IPS DF 19.7 (cell line): ENCODE data around the gene UBAP1L.
"Not testable (repeated sequence)": the region's sequence is repeated elsewhere in the genome, so short reads cannot be mapped to it uniquely, and the experiment has no call there.

Source experiments
- DNase-seq: peaks from one replicate; pipeline ENCODE4 v3.0.0-alpha.2; 2013; ENCODE audit warnings: low read depth, low spot score

The UBAP1L gene

GRCh38 chr15:65084500-65085206 lies 30.3 kb downstream of the UBAP1L start:
- DNase-seq, result no peak

DNA sequence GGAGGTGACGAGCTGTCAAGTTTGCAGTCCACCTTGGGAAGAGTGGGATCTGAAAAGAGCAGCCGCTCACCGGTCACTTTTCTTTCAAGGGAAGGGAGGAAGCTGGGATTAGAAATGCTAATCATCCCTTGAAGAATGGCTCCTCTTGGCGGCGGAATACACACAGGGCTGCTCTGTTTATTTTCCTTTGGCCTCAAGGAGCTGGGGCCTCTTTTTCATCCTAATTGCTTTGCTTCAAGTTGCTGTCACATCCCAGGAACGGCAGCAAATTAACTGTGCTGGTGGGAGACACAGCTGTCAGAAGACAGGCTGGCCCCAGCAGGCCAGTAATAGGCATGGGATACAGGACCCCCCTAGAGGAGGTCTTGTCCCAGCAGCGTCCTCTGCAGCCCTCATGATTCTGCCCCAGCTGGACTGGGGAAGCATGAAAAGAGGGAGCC lies 31.7 kb downstream of the UBAP1L start:
- no peak for DNase-seq

DNA sequence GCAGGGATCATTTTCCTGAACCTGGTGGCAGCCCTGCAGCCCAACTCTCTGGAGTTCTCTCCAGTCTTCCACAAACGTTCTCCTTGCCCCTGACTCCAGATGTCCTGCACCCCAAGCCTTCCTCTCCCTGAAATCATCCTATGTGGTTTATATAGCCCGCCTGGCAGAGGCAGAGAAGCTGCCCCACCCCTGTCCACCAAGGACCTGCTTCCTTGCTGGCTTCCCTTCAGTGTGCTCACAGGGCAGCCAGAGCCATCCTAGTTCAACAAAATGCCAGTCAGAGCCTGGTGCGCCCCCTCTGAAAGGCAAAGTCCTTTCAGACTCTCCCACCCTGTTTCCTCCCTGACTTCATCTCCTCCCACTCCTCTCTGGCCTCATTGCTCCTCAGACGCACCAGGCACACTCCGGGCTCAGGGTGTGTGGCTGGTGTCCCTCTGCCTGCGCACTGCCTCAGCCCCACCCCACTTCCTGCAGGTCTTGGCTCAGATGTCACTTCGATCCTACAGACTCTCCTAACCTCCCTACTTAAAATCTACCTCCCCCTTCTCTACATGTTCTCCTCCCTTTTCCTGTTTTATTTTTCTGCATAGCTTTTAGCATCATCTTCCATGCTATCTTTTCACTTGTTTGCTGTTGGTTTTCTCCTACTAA lies 32.6 kb downstream of the UBAP1L start:
- no peak for DNase-seq

- no peak for DNase-seq
Measured at GRCh38 chr15:65081758-65082157, 33.2 kb downstream of the UBAP1L start.

GRCh38 chr15:65081270-65081669 lies 33.7 kb downstream of the UBAP1L start:
- DNase-seq, result no peak

DNA sequence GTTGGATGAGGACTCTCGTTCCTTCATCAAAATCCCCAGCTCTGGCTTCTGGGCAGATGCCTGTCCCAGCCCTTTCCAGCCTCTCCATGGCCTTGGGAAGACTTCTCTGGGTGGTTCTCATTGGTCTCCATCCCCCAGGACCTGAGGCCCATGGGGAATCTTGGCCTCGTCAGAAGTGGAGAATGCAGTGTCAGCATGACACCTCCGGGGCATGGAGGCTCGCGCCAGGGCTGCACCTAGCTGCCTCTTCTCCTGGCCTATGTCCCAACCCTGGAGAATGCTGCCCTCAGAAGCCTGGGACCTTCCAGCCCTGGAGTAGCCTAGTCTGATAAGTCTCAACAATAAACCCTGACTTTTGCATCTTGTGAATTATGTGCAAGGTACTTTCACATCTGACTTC lies 35.4 kb downstream of the UBAP1L start:
- no peak for DNase-seq

- peak; percentile 76 for DNase-seq
Measured at GRCh38 chr15:65077981-65078352, 37.0 kb downstream of the UBAP1L start.

DNA sequence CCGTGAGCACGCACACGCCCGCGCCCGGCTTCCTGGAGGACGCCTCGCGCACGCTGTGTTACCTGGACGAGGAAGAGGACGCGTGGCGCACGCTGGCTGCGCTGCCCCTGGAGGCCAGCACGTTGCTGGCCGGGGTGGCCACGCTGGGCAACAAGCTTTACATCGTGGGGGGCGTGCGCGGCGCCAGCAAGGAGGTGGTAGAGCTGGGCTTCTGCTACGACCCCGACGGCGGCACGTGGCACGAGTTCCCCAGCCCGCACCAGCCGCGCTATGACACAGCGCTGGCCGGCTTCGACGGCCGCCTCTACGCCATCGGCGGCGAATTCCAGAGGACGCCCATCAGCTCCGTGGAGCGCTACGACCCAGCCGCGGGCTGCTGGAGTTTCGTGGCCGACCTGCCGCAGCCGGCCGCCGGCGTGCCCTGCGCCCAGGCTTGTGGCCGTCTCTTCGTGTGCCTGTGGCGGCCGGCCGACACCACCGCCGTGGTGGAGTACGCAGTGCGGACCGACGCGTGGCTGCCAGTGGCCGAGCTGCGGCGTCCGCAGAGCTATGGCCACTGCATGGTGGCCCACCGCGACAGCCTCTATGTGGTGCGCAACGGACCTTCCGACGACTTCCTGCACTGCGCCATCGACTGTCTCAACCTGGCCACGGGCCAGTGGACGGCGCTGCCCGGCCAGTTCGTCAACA lies 37.6 kb downstream of the UBAP1L start:
- no peak for DNase-seq

DNA sequence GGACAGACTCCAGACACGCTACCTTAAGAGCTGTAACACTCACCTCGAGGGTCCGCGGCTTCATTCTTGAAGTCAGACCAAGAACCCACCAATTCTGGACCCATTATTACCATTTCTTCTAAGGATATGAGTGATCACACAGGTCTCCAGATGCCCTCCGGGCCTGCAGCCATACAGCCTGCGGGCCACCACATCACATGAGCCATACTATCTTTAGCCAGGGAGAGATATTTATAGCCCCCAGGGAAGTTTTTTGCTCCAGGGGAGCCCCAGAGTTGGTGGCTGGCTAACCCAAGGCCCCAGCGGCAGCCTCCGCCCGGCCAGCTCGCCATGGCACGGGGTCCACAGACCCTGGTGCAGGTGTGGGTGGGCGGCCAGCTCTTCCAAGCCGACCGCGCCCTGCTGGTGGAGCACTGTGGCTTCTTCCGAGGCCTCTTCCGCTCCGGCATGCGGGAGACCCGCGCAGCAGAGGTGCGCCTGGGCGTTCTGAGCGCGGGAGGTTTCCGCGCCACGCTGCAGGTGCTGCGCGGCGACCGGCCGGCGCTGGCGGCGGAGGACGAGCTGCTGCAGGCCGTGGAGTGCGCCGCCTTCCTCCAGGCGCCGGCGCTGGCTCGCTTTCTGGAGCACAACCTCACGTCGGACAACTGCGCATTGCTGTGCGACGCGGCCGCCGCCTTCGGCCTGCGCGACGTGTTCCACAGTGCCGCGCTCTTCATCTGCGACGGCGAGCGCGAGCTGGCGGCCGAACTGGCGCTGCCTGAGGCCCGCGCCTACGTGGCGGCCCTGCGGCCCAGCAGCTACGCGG lies 38.3 kb downstream of the UBAP1L start, which contains the start of gene KBTBD13:
TSS of gene KBTBD13 (plus strand) at position 261 of the 805 bp plus-strand sequence. CDS start at position 331, 70 bp downstream.
- DNase-seq, result no peak

DNA sequence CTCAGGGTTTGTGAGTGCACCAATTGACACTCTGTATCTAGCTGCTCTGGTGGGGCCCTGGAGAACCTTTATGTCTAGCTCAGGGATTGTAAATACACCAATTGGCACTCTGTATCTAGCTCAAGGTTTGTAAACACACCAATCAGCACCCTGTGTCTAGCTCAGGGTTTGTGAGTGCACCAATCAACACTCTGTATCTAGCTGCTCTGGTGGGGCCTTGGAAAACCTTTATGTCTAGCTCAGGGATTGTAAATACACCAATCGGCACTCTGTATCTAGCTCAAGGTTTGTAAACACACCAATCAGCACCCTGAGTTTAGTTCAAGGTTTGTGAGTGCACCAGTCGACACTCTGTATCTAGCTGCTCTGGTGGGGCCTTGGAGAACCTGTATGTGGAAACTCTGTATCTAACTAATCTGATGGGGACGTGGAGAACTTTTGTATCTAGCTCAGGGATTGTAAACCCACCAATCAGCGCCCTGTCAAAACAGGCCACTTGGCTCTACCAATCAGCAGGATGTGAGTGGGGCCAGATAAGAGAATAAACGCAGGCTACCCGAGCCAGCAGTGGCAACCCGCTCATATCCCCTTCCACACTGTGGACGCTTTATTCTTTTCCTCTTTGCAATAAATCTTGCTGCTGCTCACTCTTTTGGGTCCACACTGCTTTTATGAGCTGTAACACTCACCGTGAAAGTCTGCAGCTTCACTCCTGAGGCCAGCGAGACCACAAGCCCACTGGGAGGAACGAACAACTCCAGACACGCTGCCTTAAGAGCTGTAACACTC lies 39.2 kb downstream of the UBAP1L start:
- not testable (repeated sequence) for DNase-seq

- DNase-seq, result not testable (repeated sequence)
Measured at GRCh38 chr15:65074946-65075345, 40.1 kb downstream of the UBAP1L start.

DNA sequence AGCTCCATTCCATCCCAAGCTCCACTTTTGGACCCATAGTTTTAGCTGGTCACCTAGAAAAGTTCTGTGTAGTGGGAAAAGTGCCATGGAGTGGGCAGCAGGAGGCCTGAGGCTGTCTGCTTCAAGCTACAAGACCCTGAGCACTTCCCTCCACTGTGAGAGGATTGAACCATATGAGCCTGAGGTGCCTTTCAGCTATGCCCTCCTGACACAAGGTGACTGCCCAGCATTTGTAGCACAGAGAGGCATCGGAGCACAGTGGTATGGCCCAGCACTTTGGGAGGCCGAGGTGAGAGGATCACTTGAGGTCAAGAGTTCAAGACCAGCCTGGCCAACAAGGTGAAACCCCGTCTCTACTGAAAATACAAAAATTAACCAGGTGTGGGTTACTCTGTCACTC lies 42.4 kb downstream of the UBAP1L start:
- DNase-seq, result no peak

- no peak for DNase-seq
Measured at GRCh38 chr15:65072027-65072426, 43.0 kb downstream of the UBAP1L start.

DNA sequence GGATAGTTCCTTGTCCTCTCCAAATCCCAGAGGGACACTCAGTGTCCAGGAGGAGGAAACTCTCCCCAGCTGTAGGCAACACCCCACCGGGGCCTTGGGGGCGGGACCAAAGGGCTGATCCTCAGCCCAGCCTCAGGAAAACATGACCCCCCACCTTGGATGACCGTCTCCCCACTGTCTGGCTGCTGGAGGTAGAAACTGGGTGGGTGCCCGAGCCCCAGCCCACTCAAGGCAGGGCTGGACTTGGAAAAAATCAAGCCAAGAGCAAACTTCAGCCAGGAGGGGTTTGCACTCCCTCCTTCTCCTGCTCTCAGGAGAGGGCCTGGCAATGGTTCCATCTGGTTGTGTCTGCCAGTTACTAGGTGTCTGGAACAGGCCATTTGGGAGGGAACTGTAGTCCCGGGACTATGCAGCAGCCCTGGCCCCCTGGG lies 43.6 kb downstream of the UBAP1L start:
- DNase-seq, result no peak

- DNase-seq, result no peak
Measured at GRCh38 chr15:65069779-65070546, 45.0 kb downstream of the UBAP1L start.

DNA sequence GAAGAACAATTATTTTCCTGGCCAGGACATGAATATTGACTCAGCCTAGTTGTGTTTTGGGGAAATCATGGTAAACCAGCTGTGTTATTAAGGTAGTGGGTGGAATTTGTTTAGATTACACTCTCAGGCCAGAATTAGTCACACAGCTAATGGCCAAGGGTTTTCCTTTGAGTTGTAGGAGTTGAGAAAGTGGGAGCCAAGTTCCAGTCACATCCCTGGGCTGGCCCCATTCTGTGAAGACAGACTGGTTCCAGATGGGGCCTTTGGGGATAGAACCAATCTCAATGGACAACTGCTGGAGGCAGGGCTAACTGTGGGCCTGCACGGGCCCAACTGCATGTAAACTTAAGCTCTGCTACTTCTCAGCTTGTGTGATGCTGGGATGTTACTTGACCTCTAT lies 45.8 kb downstream of the UBAP1L start:
- no peak for DNase-seq

GRCh38 chr15:65068403-65068788 lies 46.6 kb downstream of the UBAP1L start:
- no peak for DNase-seq

- DNase-seq, result no peak
Measured at GRCh38 chr15:65067645-65068402, 47.2 kb downstream of the UBAP1L start, which contains the start of gene RASL12. TSS of gene RASL12 (minus strand) at chr15:65067991. CDS start at chr15:65067835, 156 bp downstream.

- DNase-seq, result no peak
Measured at GRCh38 chr15:65067317-65067644, 47.7 kb downstream of the UBAP1L start.
